B cell (primary cell): ENCODE results near the gene PTPN13.

Experiments
- EZH2 ChIP-seq: IDR thresholded peaks from 2 replicates; pipeline ENCODE4 v1.6.1; 2012; ENCODE audit warnings: borderline replicate concordance, low read depth, mild to moderate bottlenecking, moderate library complexity, low read length; ENCODE audit not compliant: insufficient read depth, poor library complexity, severe bottlenecking
- TF ChIP-seq, protein P1 (sequence below): fragments of 200-600 bp; IDR thresholded peaks from one replicate; pipeline ENCODE4 v1.8.0; 2022; ENCODE audit warnings: antibody characterized with exemption, mild to moderate bottlenecking

DNA sequence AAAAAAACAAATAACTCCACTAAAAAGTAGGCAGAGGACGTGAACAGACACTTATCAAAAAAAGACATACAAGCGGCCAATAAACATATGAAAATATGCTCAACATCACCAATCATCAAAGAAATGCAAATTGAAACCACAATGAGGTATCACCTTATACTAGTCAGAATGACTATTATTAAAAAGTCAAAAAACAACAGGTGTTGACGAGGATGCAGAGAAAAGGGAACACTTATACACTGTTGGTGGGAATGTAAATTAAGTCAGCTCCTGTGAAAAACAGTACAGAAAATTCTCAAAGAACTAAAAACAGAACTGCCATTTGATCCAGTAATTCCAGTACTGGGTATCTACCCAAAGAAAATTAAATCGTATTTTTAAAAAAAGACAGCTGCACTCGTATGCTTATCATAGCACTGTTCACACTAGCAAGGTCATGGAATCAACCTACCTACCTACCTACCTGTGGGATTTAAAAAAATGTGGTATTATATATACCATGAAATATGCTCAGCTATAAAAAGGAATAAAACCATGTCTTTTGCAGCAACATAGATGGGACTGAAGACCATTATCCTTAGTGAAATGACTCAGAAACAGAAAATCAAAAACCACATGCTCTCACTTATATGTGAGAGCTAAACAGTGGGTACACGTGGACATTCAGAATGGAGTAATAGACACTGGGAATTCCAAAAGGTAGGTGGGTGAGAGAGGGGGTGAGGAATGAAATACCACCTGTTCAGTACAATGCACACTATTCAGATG, 24.8 kb upstream of the PTPN13 start:
- TF ChIP-seq, protein P1, sequence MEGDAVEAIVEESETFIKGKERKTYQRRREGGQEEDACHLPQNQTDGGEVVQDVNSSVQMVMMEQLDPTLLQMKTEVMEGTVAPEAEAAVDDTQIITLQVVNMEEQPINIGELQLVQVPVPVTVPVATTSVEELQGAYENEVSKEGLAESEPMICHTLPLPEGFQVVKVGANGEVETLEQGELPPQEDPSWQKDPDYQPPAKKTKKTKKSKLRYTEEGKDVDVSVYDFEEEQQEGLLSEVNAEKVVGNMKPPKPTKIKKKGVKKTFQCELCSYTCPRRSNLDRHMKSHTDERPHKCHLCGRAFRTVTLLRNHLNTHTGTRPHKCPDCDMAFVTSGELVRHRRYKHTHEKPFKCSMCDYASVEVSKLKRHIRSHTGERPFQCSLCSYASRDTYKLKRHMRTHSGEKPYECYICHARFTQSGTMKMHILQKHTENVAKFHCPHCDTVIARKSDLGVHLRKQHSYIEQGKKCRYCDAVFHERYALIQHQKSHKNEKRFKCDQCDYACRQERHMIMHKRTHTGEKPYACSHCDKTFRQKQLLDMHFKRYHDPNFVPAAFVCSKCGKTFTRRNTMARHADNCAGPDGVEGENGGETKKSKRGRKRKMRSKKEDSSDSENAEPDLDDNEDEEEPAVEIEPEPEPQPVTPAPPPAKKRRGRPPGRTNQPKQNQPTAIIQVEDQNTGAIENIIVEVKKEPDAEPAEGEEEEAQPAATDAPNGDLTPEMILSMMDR, result no peak
- no peak for TF ChIP-seq EZH2
